ENCODE results near the gene ODAM. TPM values are rescaled to one million over a fixed set of nuclear protein-coding genes. Genes with fewer than 3 reads are reported as not detected.

Gene ODAM
- total and polyA plus RNA-seq, 2 of the 8 experiments (the other 6 are each of a cell fraction or from before 2014, with no cell fraction given): 0.21 TPM; not detected in 1

DNA sequence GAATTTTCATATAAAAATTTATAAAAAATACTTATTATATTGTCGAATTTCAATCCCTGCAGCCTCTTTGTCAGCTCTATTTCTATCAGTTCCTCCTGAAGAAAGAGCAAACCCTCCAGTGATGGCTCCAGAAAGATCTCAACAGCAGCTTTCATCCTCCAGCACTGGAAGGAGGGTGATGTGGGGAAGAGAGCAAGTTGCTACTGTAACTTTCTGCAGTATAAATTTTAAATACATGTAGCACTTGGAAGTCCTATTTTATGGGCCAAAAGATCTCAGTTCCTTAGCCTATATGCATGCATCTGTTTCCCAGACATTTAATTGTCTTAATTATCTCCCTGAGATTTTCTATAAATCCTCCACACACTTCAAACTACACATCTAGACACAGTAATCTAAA is 13.7 kb upstream of the ODAM start:
- Histone ChIP-seq H3K14ac (ENCODE audit: insufficient read length) (no peak overlapping the region), H4K20me1 (replicated peaks in 1 of 2; ENCODE audit: control insufficient read depth in 1 of 2, insufficient read depth in 2 of 2, low read length in 2 of 2) (no peaks in the 10 kb centered on the region), H2BK5ac (ENCODE audit: low read depth, low read length) (no peak overlapping the region), H2BK15ac (ENCODE audit: low read length) (no peak overlapping the region), H3K9me3 (ENCODE audit: insufficient read depth in 2 of 2, low read depth in 1 of 2, low read length in 1 of 2) (no peaks in the 10 kb centered on the region), H3K56ac (replicated peaks; ENCODE audit: insufficient read length, low read depth, low read length) (no peak overlapping the region), H3K79me1 (ENCODE audit: low read depth, low read length) (no peaks in the 10 kb centered on the region), H2AFZ (ENCODE audit: low read length) (no peak overlapping the region), H2BK20ac (ENCODE audit: low read length) (no peak overlapping the region), H3K4ac (replicated peaks; ENCODE audit: insufficient read length, low read depth, low read length) (no peak overlapping the region), H3K9ac (replicated peaks in 1 of 4; ENCODE audit: extremely low read depth in 1 of 4, low read depth in 3 of 4, low read length in 3 of 4) (no peak overlapping the region), H3K27me3 (replicated peaks in 1 of 4; ENCODE audit: control insufficient read depth in 3 of 4, extremely low read depth in 1 of 4, insufficient read depth in 3 of 4, low read length in 3 of 4) (no peaks in the 10 kb centered on the region), H2AK5ac (ENCODE audit: low read depth, low read length) (no peak overlapping the region), H4K5ac (ENCODE audit: insufficient read length, low read depth, low read length) (no peak overlapping the region), H3K4me2 (ENCODE audit: insufficient read depth in 1 of 2, low read depth in 2 of 2, low read length in 2 of 2) (no peak overlapping the region), H3K4me3 (ENCODE audit: extremely low read depth in 1 of 4, insufficient read depth in 2 of 4, low read depth in 3 of 4, low read length in 4 of 4) (no peak overlapping the region), H2BK120ac (replicated peaks; ENCODE audit: low read depth, low read length) (no peak overlapping the region), H3K18ac (ENCODE audit: extremely low read depth, low read length) (no peak overlapping the region), H3K27ac (ENCODE audit: low read depth, low read length) (no peak overlapping the region), H2BK12ac (ENCODE audit: low read depth, low read length) (no peak overlapping the region), H4K8ac (ENCODE audit: extremely low read depth, insufficient read depth, low read length) (no peak overlapping the region), H3K36me3 (ENCODE audit: control insufficient read depth in 2 of 4, insufficient read depth in 4 of 4, low read length in 3 of 4) (no peaks in the 10 kb centered on the region), H3K23ac (ENCODE audit: insufficient read length) (no peak overlapping the region), H4K91ac (replicated peaks; ENCODE audit: insufficient read length, low read length) (no peak overlapping the region), H3K23me2 (ENCODE audit: low read depth, low read length) (peaks cover 4% of the 10 kb centered on the region; the same call in 1 of the 2 replicates), H3K4me1 (replicated peaks in 1 of 4; ENCODE audit: control insufficient read depth in 3 of 4, insufficient read depth in 4 of 4, low read length in 3 of 4) (no peaks in the 10 kb centered on the region), H3K79me2 (ENCODE audit: control insufficient read depth in 1 of 2, insufficient read depth in 2 of 2, low read length in 2 of 2) (no peaks in the 10 kb centered on the region)
- WGBS, 2 experiments (ENCODE audit: extremely low coverage in 1 of 2, insufficient coverage in 1 of 2, insufficient read length in 1 of 2, insufficient replicate concordance in 2 of 2, low coverage in 1 of 2, low lambda C conversion rate in 2 of 2, missing lambda C conversion rate in 1 of 2): 60% methylated on average over 1 of the region's 1 CpG; no CpG with 5 or more reads in 1 of the 2 experiments
- ChIA-PET POLR2A (ENCODE audit: partially characterized antibody) (no interaction called here), CTCF (ENCODE audit: partially characterized antibody) (interaction anchor here (0.8 to 2.4 kb wide), 6 partner anchors 16 to 1954 kb away, joined by 3 to 12 read pairs (median 4); no protein-coding TSS in a partner anchor)
- DNase-seq (ENCODE audit: low read depth in 1 of 2, low spot score in 2 of 2): no peak
- FAIRE-seq: no peak
- no peak for TF ChIP-seq KDM1A (IDR thresholded peaks at IDR 0.05; ENCODE audit: borderline replicate concordance, low read length)
- no peak for TF ChIP-seq NRF1 (IDR thresholded peaks at IDR 0.05; ENCODE audit: low read depth, low read length)
- no peak for TF ChIP-seq ASH2L (IDR thresholded peaks at IDR 0.05; ENCODE audit: low read length)
- TF ChIP-seq CBX5 (IDR thresholded peaks at IDR 0.05; ENCODE audit: low read depth, low read length): no peak
- no peak for TF ChIP-seq RAD21 (IDR thresholded peaks at IDR 0.05 in 1 of 2, conservative IDR thresholded peaks at IDR 0.05 in 1 of 2; ENCODE audit: low read depth in 2 of 2, low read length in 2 of 2)
- no peak for TF ChIP-seq HDAC6 (IDR thresholded peaks at IDR 0.05; ENCODE audit: low read depth, low read length)
- no peak for TF ChIP-seq SP4 (IDR thresholded peaks at IDR 0.05; ENCODE audit: low read length)
- no peak for TF ChIP-seq TAF1 (IDR thresholded peaks at IDR 0.05; ENCODE audit: low read depth, low read length)
- TF ChIP-seq SIN3A (conservative IDR thresholded peaks at IDR 0.05 in 1 of 2, IDR thresholded peaks at IDR 0.05 in 1 of 2; ENCODE audit: low read depth in 1 of 2, low read length in 2 of 2): no peak
- TF ChIP-seq RBBP5 (IDR thresholded peaks at IDR 0.05; ENCODE audit: borderline replicate concordance, low read depth, low read length): no peak
- no peak for TF ChIP-seq PHF8 (conservative IDR thresholded peaks at IDR 0.05; ENCODE audit: low read depth, low read length)
- no peak for TF ChIP-seq CBX8 (IDR thresholded peaks at IDR 0.05; ENCODE audit: borderline replicate concordance, low read depth, low read length)
- no peak for TF ChIP-seq RNF2 (IDR thresholded peaks at IDR 0.05; ENCODE audit: borderline replicate concordance, low read depth, low read length, missing control alignments, poor library complexity, severe bottlenecking)
- no peak for TF ChIP-seq ZNF274 (IDR thresholded peaks at IDR 0.05; ENCODE audit: borderline replicate concordance, extremely low read depth, low read length)
